H1 (cell line): ENCODE data around the gene POLR2C. TPM values are rescaled to one million over a fixed set of nuclear protein-coding genes. Genes with fewer than 3 reads are reported as not detected.

Source experiments
- CTCF ChIA-PET: fragments of 300-600 bp; sonication (Branson Sonifier 250); formaldehyde crosslinking; loops from one replicate; lab custom pipeline; 2021; ENCODE audit not compliant: partially characterized antibody; lab: Charles Lee
- POLR2A ChIA-PET: fragments of 300-600 bp; sonication (Branson Sonifier 250); formaldehyde crosslinking; loops from one replicate; lab custom pipeline; 2021; ENCODE audit warnings: inconsistent platforms; ENCODE audit not compliant: partially characterized antibody; lab: Charles Lee
- DNase-seq, 2 experiments: peaks; one replicate each; pipeline versions ENCODE4 v3.0.0 to v3.0.0-alpha.2; 2010 to 2022; ENCODE audit warnings: low spot score in 2 of 2, low read depth in 1 of 2, mixed read lengths in 1 of 2
- FAIRE-seq: peaks from 2 replicates; lab custom pipeline; 2011; peaks lifted over from hg19 to GRCh38; lab: Jason Lieb, UNC
- H2AFZ ChIP-seq: 2 replicates; pipeline ENCODE4 v1.8.1; 2012; ENCODE audit warnings: low read length, inconsistent platforms
- H2AK5ac ChIP-seq: 2 replicates; pipeline ENCODE4 v1.6.1; 2013; ENCODE audit warnings: low read depth, low read length
- H2BK120ac ChIP-seq: replicated peaks from 2 replicates; pipeline ENCODE3; 2013; ENCODE audit warnings: low read depth, low read length, inconsistent platforms
- H2BK12ac ChIP-seq: 2 replicates; pipeline ENCODE4 v1.6.1; 2013; ENCODE audit warnings: low read depth, low read length
- H2BK15ac ChIP-seq: 2 replicates; pipeline ENCODE4 v1.6.1; 2013; ENCODE audit warnings: low read length
- H2BK20ac ChIP-seq: 2 replicates; pipeline ENCODE4 v1.6.1; 2013; ENCODE audit warnings: low read length
- H2BK5ac ChIP-seq: 2 replicates; pipeline ENCODE4 v1.6.1; 2013; ENCODE audit warnings: low read depth, low read length
- H3K14ac ChIP-seq: 2 replicates; pipeline ENCODE4 v1.6.1; 2013; ENCODE audit warnings: inconsistent platforms; ENCODE audit not compliant: insufficient read length
- H3K18ac ChIP-seq: 2 replicates; pipeline ENCODE4 v1.6.1; 2013; ENCODE audit warnings: low read length; ENCODE audit errors: extremely low read depth
- H3K23ac ChIP-seq: 2 replicates; pipeline ENCODE4 v1.6.1; 2013; ENCODE audit warnings: inconsistent platforms; ENCODE audit not compliant: insufficient read length
- H3K23me2 ChIP-seq: 2 replicates; pipeline ENCODE4 v1.6.1; 2013; ENCODE audit warnings: low read depth, low read length
- H3K27ac ChIP-seq: 2 replicates; pipeline ENCODE4 v1.6.1; 2011; ENCODE audit warnings: low read depth, low read length, inconsistent platforms
- H3K27me3 ChIP-seq, 4 experiments: replicated peaks in 1 of 4; 1 replicate in 1 of 4; 2 replicates in 3 of 4; pipeline versions ENCODE4 v1.6.1 to v1.8.1; 2011 to 2013; ENCODE audit warnings: low read length in 3 of 4, mild to moderate bottlenecking in 3 of 4, inconsistent platforms in 2 of 4, mixed read lengths in 2 of 4, moderate library complexity in 1 of 4; ENCODE audit not compliant: control insufficient read depth in 3 of 4, insufficient read depth in 3 of 4; ENCODE audit errors: extremely low read depth in 1 of 4
- H3K36me3 ChIP-seq, 4 experiments: 2 replicates each; pipeline versions ENCODE4 v1.6.1 to v1.8.1; 2011 to 2013; ENCODE audit warnings: mild to moderate bottlenecking in 4 of 4, low read length in 3 of 4, moderate library complexity in 2 of 4, control low read depth in 1 of 4, inconsistent platforms in 1 of 4; ENCODE audit not compliant: insufficient read depth in 4 of 4, control insufficient read depth in 2 of 4
- H3K4ac ChIP-seq: replicated peaks from 2 replicates; pipeline ENCODE3; 2013; ENCODE audit warnings: low read length, low read depth, mixed read lengths, inconsistent platforms; ENCODE audit not compliant: insufficient read length
- H3K4me1 ChIP-seq, 4 experiments: replicated peaks in 1 of 4; 1 replicate in 1 of 4; 2 replicates in 3 of 4; pipeline versions ENCODE4 v1.6.1 to v1.8.1; 2011 to 2013; ENCODE audit warnings: low read length in 3 of 4, inconsistent platforms in 2 of 4, mixed read lengths in 1 of 4; ENCODE audit not compliant: insufficient read depth in 4 of 4, control insufficient read depth in 3 of 4
- H3K4me2 ChIP-seq, 2 experiments: 2 replicates each; pipeline versions ENCODE4 v1.6.1 to v1.8.1; 2011 to 2013; ENCODE audit warnings: low read depth in 2 of 2, low read length in 2 of 2, control low read depth in 1 of 2, inconsistent platforms in 1 of 2, mild to moderate bottlenecking in 1 of 2; ENCODE audit not compliant: insufficient read depth in 1 of 2
- H3K4me3 ChIP-seq, 4 experiments: fragments of 200-600, 300-600 bp in 1 of 4; sonication (generic), shearing (Covaris generic), sonication (Bioruptor Twin) in 1 of 4; 2 replicates each; pipeline versions ENCODE4 v1.5.1 to v1.8.1; 2011 to 2016; ENCODE audit warnings: low read length in 4 of 4, low read depth in 3 of 4, control low read depth in 2 of 4, inconsistent platforms in 2 of 4, mild to moderate bottlenecking in 2 of 4, mixed read lengths in 1 of 4, moderate library complexity in 1 of 4; ENCODE audit not compliant: insufficient read depth in 2 of 4; ENCODE audit errors: extremely low read depth in 1 of 4
- H3K56ac ChIP-seq: replicated peaks from 2 replicates; pipeline ENCODE3; 2013; ENCODE audit warnings: low read depth, mild to moderate bottlenecking, mixed read lengths, low read length, inconsistent platforms; ENCODE audit not compliant: insufficient read length
- H3K79me1 ChIP-seq: 2 replicates; pipeline ENCODE4 v1.6.1; 2013; ENCODE audit warnings: low read depth, low read length, control low read depth
- H3K79me2 ChIP-seq, 2 experiments: 2 replicates each; pipeline versions ENCODE4 v1.6.1 to v1.8.1; 2012 to 2013; ENCODE audit warnings: low read length in 2 of 2, mild to moderate bottlenecking in 2 of 2, inconsistent platforms in 1 of 2; ENCODE audit not compliant: insufficient read depth in 2 of 2, control insufficient read depth in 1 of 2
- H3K9ac ChIP-seq, 4 experiments: replicated peaks in 1 of 4; 1 replicate in 1 of 4; 2 replicates in 3 of 4; pipeline versions ENCODE4 v1.6.1 to v1.8.1; 2011 to 2013; ENCODE audit warnings: low read depth in 3 of 4, low read length in 3 of 4, control low read depth in 2 of 4, mild to moderate bottlenecking in 2 of 4, moderate library complexity in 2 of 4, inconsistent platforms in 1 of 4; ENCODE audit errors: extremely low read depth in 1 of 4
- H3K9me3 ChIP-seq, 2 experiments: 2 replicates each; pipeline versions ENCODE4 v1.6.1 to v1.8.1; 2012 to 2013; ENCODE audit warnings: mild to moderate bottlenecking in 2 of 2, moderate library complexity in 2 of 2, control low read depth in 1 of 2, inconsistent platforms in 1 of 2, low read depth in 1 of 2, low read length in 1 of 2, mixed read lengths in 1 of 2; ENCODE audit not compliant: insufficient read depth in 2 of 2
- H4K20me1 ChIP-seq, 2 experiments: replicated peaks in 1 of 2; 2 replicates each; pipeline versions ENCODE3 to v1.8.1; 2011 to 2013; ENCODE audit warnings: inconsistent platforms in 2 of 2, low read length in 2 of 2, mild to moderate bottlenecking in 1 of 2; ENCODE audit not compliant: insufficient read depth in 2 of 2, control insufficient read depth in 1 of 2
- H4K5ac ChIP-seq: 2 replicates; pipeline ENCODE4 v1.6.1; 2013; ENCODE audit warnings: low read length, low read depth, mixed read lengths, inconsistent platforms; ENCODE audit not compliant: insufficient read length
- H4K8ac ChIP-seq: 2 replicates; pipeline ENCODE4 v1.8.0; 2013; ENCODE audit warnings: mild to moderate bottlenecking, moderate library complexity, low read length, inconsistent platforms; ENCODE audit not compliant: insufficient read depth; ENCODE audit errors: extremely low read depth
- H4K91ac ChIP-seq: replicated peaks from 2 replicates; pipeline ENCODE3; 2013; ENCODE audit warnings: low read length, mixed read lengths, inconsistent platforms; ENCODE audit not compliant: insufficient read length
- BCL11A ChIP-seq, 2 experiments: IDR thresholded peaks; one replicate each; pipeline ENCODE4 v1.6.1; 2011; ENCODE audit warnings: low read depth in 2 of 2, low read length in 2 of 2, mild to moderate bottlenecking in 2 of 2
- CBX5 ChIP-seq: fragments of 300-800, 300-1000 bp; sonication (generic); IDR thresholded peaks from 2 replicates; pipeline ENCODE4 v1.7.1; 2016; ENCODE audit warnings: antibody characterized with exemption, low read length, low read depth
- CHD2 ChIP-seq: IDR thresholded peaks from 2 replicates; pipeline ENCODE4 v1.6.1; 2012; ENCODE audit warnings: low read length, improper control_type of control experiment
- EP300 ChIP-seq, 2 experiments: IDR thresholded peaks; 1 replicate in 1 of 2; 2 replicates in 1 of 2; pipeline ENCODE4 v1.6.1; 2011 to 2012; ENCODE audit warnings: low read depth in 2 of 2, low read length in 2 of 2, mild to moderate bottlenecking in 2 of 2, borderline replicate concordance in 1 of 2, inconsistent platforms in 1 of 2, moderate library complexity in 1 of 2
- GABPA ChIP-seq: IDR thresholded peaks from 2 replicates; pipeline ENCODE4 v1.6.1; 2011; ENCODE audit warnings: mild to moderate bottlenecking, low read length, moderate library complexity, borderline replicate concordance; ENCODE audit not compliant: insufficient read depth
- HDAC6 ChIP-seq: IDR thresholded peaks from one replicate; pipeline ENCODE4 v1.7.1; 2012; ENCODE audit warnings: low read depth, mild to moderate bottlenecking, inconsistent platforms, low read length, moderate library complexity
- NANOG ChIP-seq: IDR thresholded peaks from 2 replicates; pipeline ENCODE4 v1.6.1; 2011; ENCODE audit warnings: low read length, low read depth, mild to moderate bottlenecking, inconsistent platforms; ENCODE audit not compliant: insufficient read depth, poor library complexity, severe bottlenecking
- RNF2 ChIP-seq: fragments of 200-900, 300-1000 bp; sonication (generic); IDR thresholded peaks from 2 replicates; pipeline ENCODE4 v1.7.1; 2016; ENCODE audit warnings: borderline replicate concordance, low read depth, mild to moderate bottlenecking, antibody characterized with exemption, low read length; ENCODE audit not compliant: poor library complexity, severe bottlenecking; ENCODE audit errors: missing control alignments
- SAP30 ChIP-seq: fragments of 300-600 bp; sonication (generic); IDR thresholded peaks from 2 replicates; pipeline ENCODE4 v1.7.1; 2012; ENCODE audit warnings: low read length, moderate library complexity, mild to moderate bottlenecking, inconsistent platforms; ENCODE audit not compliant: insufficient read depth, insufficient replicate concordance
- TBP ChIP-seq: IDR thresholded peaks from 2 replicates; pipeline ENCODE4 v1.6.1; 2011; ENCODE audit warnings: low read depth, low read length, improper control_type of control experiment
- TCF12 ChIP-seq: IDR thresholded peaks from 2 replicates; pipeline ENCODE4 v1.6.1; 2011; ENCODE audit warnings: low read depth, mild to moderate bottlenecking, low read length
- YY1 ChIP-seq: IDR thresholded peaks from 2 replicates; pipeline ENCODE4 v1.6.1; 2011; ENCODE audit warnings: low read depth, mild to moderate bottlenecking, low read length
- WGBS, 2 experiments: shearing (Covaris generic) in 1 of 2; methylation state at CpG; one replicate each; pipeline versions ENCODE4 v1.1.6 to v1.1.7; 2013 to 2015; ENCODE audit warnings: low lambda C conversion rate in 2 of 2, mixed read lengths in 2 of 2, inconsistent platforms in 1 of 2, low coverage in 1 of 2, missing lambda C conversion rate in 1 of 2; ENCODE audit not compliant: insufficient replicate concordance in 2 of 2, insufficient coverage in 1 of 2, insufficient read length in 1 of 2; ENCODE audit errors: extremely low coverage in 1 of 2, missing lambda C conversion rate in 1 of 2; 5-methylcytosine and 5-hydroxymethylcytosine counted together
- polyA plus RNA-seq, 7 experiments: library from polyadenylated mRNA; depleted of rRNA in 3 of 7; stranded (reverse) in 5 of 7; unstranded in 2 of 7; fragments of >200 nt in 5 of 7; fragments of 200-250 nt in 2 of 7; gene quantifications; 1 replicate in 5 of 7; 2 replicates in 1 of 7; 4 replicates in 1 of 7; pipeline versions ENCODE4 v1.2.1 to v1.2.3, GENCODE V29; 2011 to 2013; ENCODE audit warnings: missing spikeins in 2 of 7, mixed read lengths in 2 of 7
- total RNA-seq: library from RNA; stranded (reverse); fragmentation: NEBNext Ultra II Directional; extraction: Animal tissue kit (Norgen Biotek cat#: 25700); gene quantifications from 2 replicates; pipeline ENCODE4 v1.2.1, GENCODE V29; 2021

The POLR2C gene
- total and polyA plus RNA-seq, 2 of the 8 experiments (the other 6 are each of a cell fraction or from before 2014, with no cell fraction given): 72.5 to 132 TPM

GRCh38 chr16:57469917-57470470 lies 7.5 kb downstream of the POLR2C start:
- H3K36me3 ChIP-seq: peaks cover 20 to 68% (median 46%) of the 10 kb centered on the region in 4 experiments
- H3K4me1 ChIP-seq: peaks cover 5 to 26% (median 20%) of the 10 kb centered on the region in 4 experiments
- H2BK15ac ChIP-seq: no peak overlapping the region
- H3K4me3 ChIP-seq: no peak overlapping the region
- H2BK12ac ChIP-seq: no peak overlapping the region
- no peak overlapping the region for H4K5ac ChIP-seq
- H3K79me2 ChIP-seq: peaks cover 0 to 5% of the 10 kb centered on the region in 2 experiments; a peak in 1 of 4 replicates
- no peak overlapping the region for H3K23ac ChIP-seq
- no peaks in the 10 kb centered on the region for H3K27me3 ChIP-seq
- WGBS, 2 experiments: 91% methylated on average over 9 of the region's 9 CpGs; no CpG with 5 or more reads in 1 of the 2 experiments
- H3K14ac ChIP-seq: no peak overlapping the region
- H2BK120ac ChIP-seq: no peak overlapping the region
- H3K79me1 ChIP-seq: peaks cover 5% of the 10 kb centered on the region; the same call in 1 of the 2 replicates
- no peaks in the 10 kb centered on the region for H3K23me2 ChIP-seq
- H4K20me1 ChIP-seq: peaks cover 2% of the 10 kb centered on the region in 2 experiments
- ChIA-PET CTCF (interaction anchor here (1.1 to 15.0 kb wide), 3 partner anchors 42 to 68 kb away, joined by 3 to 210 read pairs (median 3); no protein-coding TSS in a partner anchor), POLR2A (interaction anchor here (1.9 kb wide), 1 partner anchor 9 kb away, joined by 6 read pairs; no protein-coding TSS in a partner anchor)
- H2BK5ac ChIP-seq: no peak overlapping the region
- no peak overlapping the region for H3K9ac ChIP-seq
- H4K8ac ChIP-seq: no peak overlapping the region
- no peak overlapping the region for H3K4me2 ChIP-seq
- no peak overlapping the region for H2AFZ ChIP-seq
- FAIRE-seq (no peak), DNase-seq (no peak)
- H4K91ac ChIP-seq: no peak overlapping the region
- no peak overlapping the region for H2AK5ac ChIP-seq
- H3K9me3 ChIP-seq: no peaks in the 10 kb centered on the region
- H3K18ac ChIP-seq: no peak overlapping the region
- no peak overlapping the region for H3K56ac ChIP-seq
- H3K4ac ChIP-seq: no peak overlapping the region
- H2BK20ac ChIP-seq: no peak overlapping the region
- no peak overlapping the region for H3K27ac ChIP-seq
- TF ChIP-seq CBX5 (no peak), SAP30 (no peak), NANOG (no peak), TBP (no peak), BCL11A (IDR thresholded peaks at IDR 0.05; ENCODE audit: low read depth in 2 of 2, low read length in 2 of 2) (no peak), YY1 (no peak), GABPA (no peak), CHD2 (no peak), EP300 (IDR thresholded peaks at IDR 0.05; ENCODE audit: borderline replicate concordance in 1 of 2, low read depth in 2 of 2, low read length in 2 of 2) (no peak; a peak in 1 of 3 replicates), RNF2 (no peak), TCF12 (no peak), HDAC6 (no peak)
